Gastroesophageal sphincter (tissue), 3 donors: Measurements from ENCODE around the gene ZNF300.

Experiments used
- CTCF ChIP-seq, 4 experiments: fragments of 200-600 bp in 2 of 4; fragments of 450-650 bp in 2 of 4; sonication (generic) in 1 of 4; IDR thresholded peaks; one replicate each; pipeline ENCODE4 v1.5.1; 2017 to 2019; ENCODE audit warnings: antibody characterized with exemption in 4 of 4, mild to moderate bottlenecking in 2 of 4, moderate library complexity in 2 of 4
- POLR2AphosphoS5 ChIP-seq: sonication (generic); formaldehyde crosslinking; IDR thresholded peaks from one replicate; pipeline ENCODE4 v1.6.1; 2017; ENCODE audit warnings: antibody characterized with exemption

GRCh38 chr5:150912312-150912814 is 7.6 kb upstream of the ZNF300 start:
- TF ChIP-seq CTCF (IDR thresholded peaks at IDR 0.05) (no peak), POLR2AphosphoS5 (no peak)
